Kidney epithelial cell (primary cell): ENCODE data around the gene RASL11B. TPM values are rescaled to one million over a fixed set of nuclear protein-coding genes. Genes with fewer than 3 reads are reported as not detected.

Experiments used
- DNase-seq: peaks from one replicate; pipeline ENCODE4 v3.0.0-alpha.2; 2010; ENCODE audit warnings: low read depth
- H3K27me3 ChIP-seq: 2 replicates; pipeline ENCODE4 v1.6.0; 2011; ENCODE audit warnings: low read length; ENCODE audit not compliant: control insufficient read depth, insufficient read depth
- H3K36me3 ChIP-seq: 2 replicates; pipeline ENCODE4 v1.5.1; 2011; ENCODE audit warnings: low read length; ENCODE audit not compliant: control insufficient read depth, insufficient read depth
- H3K4me3 ChIP-seq: 2 replicates; pipeline ENCODE4 v1.5.1; 2011; ENCODE audit warnings: low read depth, mild to moderate bottlenecking, control low read depth, low read length
- CTCF ChIP-seq: IDR thresholded peaks from 2 replicates; pipeline ENCODE4 v1.5.1; 2011; ENCODE audit warnings: mild to moderate bottlenecking, moderate library complexity, low read length, control low read depth, inconsistent platforms; ENCODE audit not compliant: insufficient read depth, poor library complexity, severe bottlenecking
- total RNA-seq: library from RNA; depleted of rRNA; stranded (reverse); fragments of >200 nt; gene quantifications from 2 replicates; pipeline ENCODE4 v1.2.3, GENCODE V29; 2015

The RASL11B gene
- total RNA-seq, 1 donor from 2014 or later, result 0.67 TPM

GRCh38 chr4:52915191-52915590 is 53.1 kb downstream of the RASL11B start:
- H3K4me3 ChIP-seq, result no peak overlapping the region
- no peaks in the 10 kb centered on the region for H3K27me3 ChIP-seq
- TF ChIP-seq CTCF, result no peak
- H3K36me3 ChIP-seq, result no peaks in the 10 kb centered on the region
- no peak for DNase-seq

GRCh38 chr4:52915730-52916300 is 53.7 kb downstream of the RASL11B start:
- H3K4me3 ChIP-seq, result no peak overlapping the region
- no peak for TF ChIP-seq CTCF
- H3K27me3 ChIP-seq, result no peaks in the 10 kb centered on the region
- no peaks in the 10 kb centered on the region for H3K36me3 ChIP-seq
- DNase-seq, result no peak

Other genes starting within 250 kb of the RASL11B start
- 12.6 and 14.9 TPM in 2 replicates for gene USP46, start 203.0 kb upstream of the RASL11B start, total RNA-seq
- gene ERVMER34-1, start 110.9 kb upstream of the RASL11B start, total RNA-seq, result 3.5 and 4.0 TPM in 2 replicates